Measurements from ENCODE around the gene NEGR1.

The NEGR1 gene

DNA sequence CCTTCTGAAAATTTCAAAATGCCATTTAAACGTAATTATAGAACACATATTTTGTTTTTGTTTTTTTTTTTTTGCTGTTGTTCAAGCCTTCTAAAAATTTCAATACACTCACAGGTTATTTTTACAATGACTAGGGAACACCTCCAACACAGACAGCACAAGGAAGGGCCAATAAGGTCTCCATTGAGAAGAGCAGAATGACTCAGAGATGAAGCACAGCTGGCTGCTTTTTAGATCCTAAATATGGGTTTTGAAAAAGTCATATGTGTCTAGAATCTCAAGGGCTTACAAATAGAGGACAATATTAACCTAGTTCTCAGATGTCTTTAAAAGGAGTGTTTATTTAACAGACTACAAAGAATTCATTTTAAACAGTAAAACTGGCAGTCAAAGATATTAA lies 104.6 kb downstream of the NEGR1 start:
- TF ChIP-seq, protein P1, sequence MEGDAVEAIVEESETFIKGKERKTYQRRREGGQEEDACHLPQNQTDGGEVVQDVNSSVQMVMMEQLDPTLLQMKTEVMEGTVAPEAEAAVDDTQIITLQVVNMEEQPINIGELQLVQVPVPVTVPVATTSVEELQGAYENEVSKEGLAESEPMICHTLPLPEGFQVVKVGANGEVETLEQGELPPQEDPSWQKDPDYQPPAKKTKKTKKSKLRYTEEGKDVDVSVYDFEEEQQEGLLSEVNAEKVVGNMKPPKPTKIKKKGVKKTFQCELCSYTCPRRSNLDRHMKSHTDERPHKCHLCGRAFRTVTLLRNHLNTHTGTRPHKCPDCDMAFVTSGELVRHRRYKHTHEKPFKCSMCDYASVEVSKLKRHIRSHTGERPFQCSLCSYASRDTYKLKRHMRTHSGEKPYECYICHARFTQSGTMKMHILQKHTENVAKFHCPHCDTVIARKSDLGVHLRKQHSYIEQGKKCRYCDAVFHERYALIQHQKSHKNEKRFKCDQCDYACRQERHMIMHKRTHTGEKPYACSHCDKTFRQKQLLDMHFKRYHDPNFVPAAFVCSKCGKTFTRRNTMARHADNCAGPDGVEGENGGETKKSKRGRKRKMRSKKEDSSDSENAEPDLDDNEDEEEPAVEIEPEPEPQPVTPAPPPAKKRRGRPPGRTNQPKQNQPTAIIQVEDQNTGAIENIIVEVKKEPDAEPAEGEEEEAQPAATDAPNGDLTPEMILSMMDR (IDR thresholded peaks at IDR 0.05; ENCODE audit: borderline replicate concordance, insufficient read depth, low read depth, low read length) = no peak
- no peak overlapping the region for H3K4me3 ChIP-seq (ENCODE audit: low read depth, low read length)

DNA sequence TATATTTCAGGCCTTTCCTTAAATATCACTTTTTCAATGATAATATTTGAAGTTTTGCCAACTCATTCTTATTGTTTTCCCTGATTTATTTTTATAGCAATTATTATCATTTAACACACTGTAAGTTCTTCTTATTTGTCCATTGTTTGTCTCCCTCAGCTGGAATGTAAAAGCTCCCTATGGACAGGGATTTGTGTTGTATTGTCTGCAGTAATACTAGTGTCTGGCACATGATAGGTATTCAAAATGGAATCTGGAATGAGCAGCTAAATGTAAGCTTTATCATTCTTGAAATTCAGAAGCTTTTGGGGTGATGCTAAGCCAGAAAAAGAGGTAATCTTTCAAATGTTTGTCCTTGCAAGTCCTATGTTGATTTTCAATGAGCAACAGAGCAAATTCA lies 112.1 kb downstream of the NEGR1 start:
- TF ChIP-seq, protein P1 (IDR thresholded peaks at IDR 0.05; ENCODE audit: borderline replicate concordance, insufficient read depth, low read depth, low read length) = no peak
- H3K4me3 ChIP-seq (ENCODE audit: low read depth, low read length) = no peak overlapping the region

DNA sequence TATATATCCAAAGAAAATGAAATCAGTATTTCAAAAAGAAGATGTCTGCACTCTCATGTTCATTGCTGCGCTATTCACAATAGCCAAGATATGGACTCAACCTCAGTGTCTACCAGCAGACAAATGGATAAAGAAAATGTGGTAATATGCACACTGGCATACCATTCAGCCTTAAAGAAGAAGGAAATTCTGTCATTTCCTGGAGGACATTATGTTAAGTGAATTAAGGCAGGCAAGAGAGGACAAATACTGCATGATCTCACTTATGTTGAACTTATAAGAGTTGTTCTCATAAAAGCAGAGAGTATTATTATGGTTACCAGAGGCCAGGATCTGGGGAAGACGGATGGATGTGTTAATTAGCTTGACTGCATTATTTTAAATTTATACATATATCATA lies 115.9 kb downstream of the NEGR1 start:
- H3K4me3 ChIP-seq (ENCODE audit: low read depth, low read length) = no peak overlapping the region
- TF ChIP-seq, protein P1 (IDR thresholded peaks at IDR 0.05; ENCODE audit: borderline replicate concordance, insufficient read depth, low read depth, low read length) = no peak

DNA sequence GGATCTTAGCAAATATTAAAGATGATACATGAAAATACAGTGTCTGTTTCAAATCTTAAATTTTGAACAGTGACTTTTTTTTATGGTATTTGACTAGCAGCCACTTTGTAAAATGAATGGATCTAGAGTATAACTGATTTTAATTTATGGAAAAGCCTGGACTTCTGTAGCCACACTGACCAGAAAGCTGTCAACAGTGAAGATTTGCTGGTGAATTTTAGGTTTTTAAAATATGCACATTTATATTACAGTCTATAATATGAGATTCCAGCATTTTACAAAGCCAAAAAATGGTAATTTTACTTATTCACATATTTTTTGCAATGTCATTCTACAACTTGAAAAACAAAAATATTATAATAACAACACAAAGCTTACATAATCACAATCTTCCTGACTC lies 131.8 kb downstream of the NEGR1 start:
- TF ChIP-seq, protein P1 (IDR thresholded peaks at IDR 0.05; ENCODE audit: borderline replicate concordance, insufficient read depth, low read depth, low read length) = no peak
- H3K4me3 ChIP-seq (ENCODE audit: low read depth, low read length) = no peak overlapping the region

DNA sequence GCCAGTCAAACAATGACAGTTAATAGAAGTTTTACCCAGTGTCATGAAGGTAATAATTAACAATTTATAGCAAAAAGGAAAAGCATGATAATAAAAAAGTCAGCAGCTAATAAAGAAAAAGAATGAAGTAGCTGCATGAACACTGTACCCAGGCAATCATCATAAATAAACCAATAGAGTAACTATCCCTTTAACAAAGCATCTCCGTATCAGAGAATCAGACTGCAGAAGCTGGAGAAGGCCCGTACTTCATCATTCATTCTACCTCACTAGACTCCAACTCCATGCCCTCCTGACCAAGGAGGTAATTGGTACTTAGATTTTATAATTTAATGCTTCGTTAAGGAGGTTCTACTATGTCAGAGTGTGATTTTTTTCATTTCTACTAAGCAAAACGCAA lies 140.5 kb downstream of the NEGR1 start:
- no peak overlapping the region for H3K4me3 ChIP-seq (ENCODE audit: low read depth, low read length)
- TF ChIP-seq, protein P1 (IDR thresholded peaks at IDR 0.05; ENCODE audit: borderline replicate concordance, insufficient read depth, low read depth, low read length) = no peak

DNA sequence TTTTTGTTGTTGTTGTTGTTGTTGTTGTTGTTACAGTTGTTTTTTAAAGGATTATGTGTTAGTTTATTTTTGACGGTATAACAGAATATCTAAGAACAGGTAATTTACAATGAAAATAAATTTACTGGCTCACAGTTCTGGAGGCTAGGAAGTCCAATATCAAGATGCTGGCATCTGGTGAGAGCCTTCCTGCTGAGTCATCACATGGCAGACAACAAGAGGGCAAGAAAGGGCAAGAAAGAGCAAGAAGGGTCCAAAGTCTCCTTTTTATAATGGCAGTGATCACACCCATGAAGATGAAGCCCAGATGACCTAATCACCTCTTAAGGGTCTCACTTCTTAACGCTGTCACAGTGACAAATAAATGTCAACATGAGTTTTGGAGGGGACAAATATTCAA lies 142.1 kb downstream of the NEGR1 start:
- TF ChIP-seq, protein P1 (IDR thresholded peaks at IDR 0.05; ENCODE audit: borderline replicate concordance, insufficient read depth, low read depth, low read length) = no peak
- no peak overlapping the region for H3K4me3 ChIP-seq (ENCODE audit: low read depth, low read length)

DNA sequence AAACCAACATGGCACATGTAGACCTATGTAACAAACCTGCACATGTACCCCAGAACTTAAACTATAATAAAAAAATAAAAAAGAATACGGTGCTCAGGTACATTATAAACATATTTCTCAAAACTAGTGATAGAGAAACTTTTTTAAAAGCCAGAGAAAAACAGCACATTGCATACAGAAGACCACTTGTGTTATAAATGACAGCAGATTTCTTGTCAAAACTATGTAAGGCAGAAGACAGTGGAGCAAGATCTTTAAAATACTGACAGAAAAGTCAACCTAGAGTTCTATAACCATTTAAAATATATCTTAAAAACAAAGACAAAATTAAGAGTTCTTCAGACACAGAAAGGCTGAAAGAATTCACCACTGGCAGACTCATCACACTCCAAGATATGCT lies 144.7 kb downstream of the NEGR1 start:
- H3K4me3 ChIP-seq (ENCODE audit: low read depth, low read length) = no peak overlapping the region
- TF ChIP-seq, protein P1 (IDR thresholded peaks at IDR 0.05; ENCODE audit: borderline replicate concordance, insufficient read depth, low read depth, low read length) = no peak
